IPS-NIHi11 (cell line): ENCODE measurements around the gene SUPT20HL1.
A peak's percentile ranks its signal among the peaks of the same experiment; 100 is the strongest.
"Not testable (repeated sequence)": the region's sequence is repeated elsewhere in the genome, so short reads cannot be mapped to it uniquely, and the experiment has no call there.

Source experiments
- DNase-seq: peaks from one replicate; pipeline ENCODE4 v3.0.0; 2012; ENCODE audit warnings: mixed read lengths, low spot score

The SUPT20HL1 gene

DNA sequence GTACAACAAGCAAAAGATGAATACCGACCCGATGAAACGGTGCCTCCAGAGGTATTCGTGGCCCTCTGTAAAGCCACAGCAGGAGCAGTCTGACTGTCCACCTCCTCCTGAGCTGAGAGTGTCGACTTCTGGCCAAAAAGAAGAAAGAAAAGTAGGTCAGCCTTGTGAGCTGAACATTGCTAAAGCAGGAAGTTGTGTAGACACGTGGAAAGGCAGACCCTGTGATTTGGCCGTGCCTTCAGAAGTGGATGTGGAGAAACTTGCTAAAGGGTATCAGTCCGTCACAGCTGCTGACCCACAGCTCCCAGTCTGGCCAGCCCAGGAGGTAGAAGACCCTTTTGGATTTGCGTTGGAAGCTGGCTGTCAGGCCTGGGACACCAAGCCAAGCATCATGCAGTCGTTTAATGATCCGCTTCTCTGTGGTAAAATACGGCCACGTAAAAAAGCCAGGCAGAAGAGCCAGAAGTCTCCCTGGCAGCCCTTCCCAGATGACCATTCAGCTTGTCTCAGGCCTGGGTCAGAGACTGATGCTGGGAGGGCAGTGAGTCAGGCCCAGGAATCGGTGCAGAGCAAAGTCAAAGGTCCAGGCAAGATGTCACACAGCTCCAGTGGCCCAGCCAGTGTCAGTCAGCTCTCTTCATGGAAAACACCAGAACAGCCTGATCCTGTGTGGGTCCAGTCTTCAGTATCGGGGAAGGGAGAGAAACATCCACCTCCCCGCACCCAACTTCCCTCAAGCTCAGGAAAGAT is 3.2 kb downstream of the SUPT20HL1 start:
- not testable (repeated sequence) for DNase-seq

DNA sequence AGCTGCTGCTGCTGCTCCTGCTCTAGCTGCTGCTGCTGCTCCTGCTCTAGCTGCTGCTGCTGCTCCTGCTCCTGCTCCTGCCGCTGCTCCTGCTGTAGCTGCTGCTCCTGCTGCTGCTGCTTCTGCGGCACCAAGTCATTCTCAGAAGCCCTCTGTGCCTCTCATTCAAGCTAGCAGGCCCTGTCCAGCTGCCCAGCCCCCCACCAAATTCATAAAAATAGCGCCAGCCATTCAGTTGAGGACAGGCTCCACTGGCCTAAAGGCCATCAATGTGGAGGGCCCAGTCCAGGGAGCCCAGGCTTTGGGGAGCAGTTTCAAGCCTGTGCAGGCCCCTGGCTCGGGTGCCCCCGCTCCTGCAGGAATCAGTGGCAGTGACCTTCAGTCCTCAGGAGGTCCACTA is 3.9 kb downstream of the SUPT20HL1 start:
- no peak for DNase-seq

- DNase-seq, result no peak
These were observed 4.6 kb downstream of the SUPT20HL1 start for GRCh38 chrX:24364851-24365538.

- DNase-seq, result not testable (repeated sequence)
These were observed 6.4 kb downstream of the SUPT20HL1 start for GRCh38 chrX:24366762-24367400.

DNA sequence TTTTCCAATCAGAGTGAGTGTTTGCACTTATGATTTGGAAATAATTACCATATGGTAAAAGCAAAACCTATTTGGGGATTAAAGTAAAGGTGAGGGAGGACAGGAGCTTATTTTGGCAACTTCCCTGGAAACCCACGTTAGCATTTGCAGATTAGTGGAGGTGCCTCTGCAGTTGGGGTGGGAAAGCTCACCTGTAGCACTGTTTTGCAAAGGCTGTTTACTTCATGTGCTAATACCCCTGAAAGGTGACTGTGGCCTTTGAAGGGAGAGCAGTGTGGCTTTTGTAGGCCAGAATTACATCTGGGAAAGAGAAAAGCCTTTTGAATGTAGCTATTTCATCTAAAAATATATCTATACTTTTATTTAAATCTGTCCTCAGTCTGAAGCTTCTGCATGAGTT is 9.4 kb downstream of the SUPT20HL1 start:
- DNase-seq, result no peak

DNA sequence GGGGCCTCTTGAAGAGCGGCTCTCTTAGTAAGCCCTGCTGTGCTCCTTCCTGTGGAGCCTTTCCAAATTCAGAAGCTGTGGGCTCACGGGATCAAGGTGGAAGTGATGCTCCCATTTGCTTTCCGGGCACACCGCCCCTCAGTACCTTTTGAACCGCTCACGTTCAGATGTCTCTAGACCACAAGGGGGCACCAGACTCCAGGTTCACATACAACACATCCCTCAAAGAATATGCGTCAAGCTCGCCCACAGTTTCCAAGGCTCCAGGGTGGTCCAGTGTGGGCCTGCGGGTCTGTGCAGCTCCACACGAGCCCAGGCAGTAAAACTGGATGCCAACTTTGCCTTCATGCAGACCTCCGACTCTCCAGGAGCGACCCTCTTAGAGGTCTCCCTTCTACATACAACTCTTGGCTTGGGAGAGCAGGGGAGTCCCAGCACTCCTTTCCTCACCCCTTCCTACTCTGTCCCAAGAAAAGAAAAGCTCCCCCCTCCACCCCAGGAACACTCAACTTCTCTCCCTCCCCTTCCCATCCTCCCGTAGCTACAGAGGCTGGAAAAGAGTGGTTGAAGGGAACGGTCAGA is 11.0 kb downstream of the SUPT20HL1 start:
- peak; percentile 38 for DNase-seq

- DNase-seq, result no peak
These were observed 11.8 kb downstream of the SUPT20HL1 start for GRCh38 chrX:24372021-24372763.

DNA sequence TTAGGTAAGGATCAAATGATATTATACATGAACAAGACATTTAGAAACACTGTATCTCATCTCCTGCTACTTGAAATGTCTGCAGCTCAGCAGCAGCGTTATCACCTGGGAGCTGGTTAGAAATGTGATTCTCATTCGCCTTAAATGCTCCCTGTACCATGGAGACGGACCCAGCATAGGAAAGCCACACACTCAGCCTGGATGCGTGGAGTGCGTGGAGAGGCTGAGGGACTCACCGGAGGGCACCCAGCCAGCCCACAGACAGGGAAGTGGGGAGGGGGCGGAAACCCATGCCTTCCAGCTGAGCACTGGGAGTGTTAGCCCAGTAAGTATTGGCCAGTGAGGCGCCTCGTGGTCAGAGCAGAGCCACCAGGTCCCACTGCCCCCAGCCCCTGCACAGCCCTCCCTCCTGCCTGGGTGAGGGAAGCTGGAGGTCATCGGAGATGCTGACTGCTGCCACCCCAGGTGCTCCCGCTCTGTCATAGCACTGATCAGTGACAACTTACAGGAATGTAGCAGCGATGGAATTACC is 15.2 kb downstream of the SUPT20HL1 start:
- DNase-seq, result no peak

DNA sequence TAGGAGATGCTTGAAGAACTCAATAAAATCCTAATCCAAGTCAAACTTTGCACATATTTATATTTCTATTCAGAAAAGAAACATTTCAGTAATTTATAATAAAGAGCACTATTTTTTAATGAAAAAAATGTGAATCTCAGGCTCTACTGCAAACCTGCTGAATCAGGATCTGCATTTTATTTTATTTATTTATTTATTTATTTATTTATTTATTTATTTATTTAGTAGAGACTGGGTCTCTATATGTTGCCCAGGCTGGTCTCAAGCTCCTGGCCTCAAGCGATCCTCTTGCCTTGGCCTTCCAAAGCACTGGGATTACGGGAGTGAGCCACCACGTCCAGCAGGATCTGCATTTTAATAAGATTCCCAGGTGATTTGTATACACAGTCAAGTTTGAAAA is 16.0 kb downstream of the SUPT20HL1 start:
- DNase-seq, result no peak

DNA sequence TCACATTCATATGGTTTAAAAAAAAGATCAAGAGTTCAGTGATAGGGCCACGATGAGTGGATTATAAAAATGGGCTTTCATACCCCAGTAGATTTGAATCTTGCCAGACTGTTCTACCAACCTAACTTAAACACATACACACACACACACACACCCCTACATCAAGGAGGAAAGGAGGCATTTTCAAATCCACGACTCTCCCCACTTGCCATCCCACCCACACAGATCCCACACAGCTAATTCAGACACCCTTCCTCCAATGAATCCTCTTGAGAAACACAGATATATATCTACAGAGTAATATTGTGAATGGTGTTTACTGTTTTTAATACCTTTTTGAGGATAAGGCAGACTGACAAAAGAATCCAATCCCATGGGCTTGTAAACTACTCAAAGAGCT is 16.8 kb downstream of the SUPT20HL1 start:
- no peak for DNase-seq

DNA sequence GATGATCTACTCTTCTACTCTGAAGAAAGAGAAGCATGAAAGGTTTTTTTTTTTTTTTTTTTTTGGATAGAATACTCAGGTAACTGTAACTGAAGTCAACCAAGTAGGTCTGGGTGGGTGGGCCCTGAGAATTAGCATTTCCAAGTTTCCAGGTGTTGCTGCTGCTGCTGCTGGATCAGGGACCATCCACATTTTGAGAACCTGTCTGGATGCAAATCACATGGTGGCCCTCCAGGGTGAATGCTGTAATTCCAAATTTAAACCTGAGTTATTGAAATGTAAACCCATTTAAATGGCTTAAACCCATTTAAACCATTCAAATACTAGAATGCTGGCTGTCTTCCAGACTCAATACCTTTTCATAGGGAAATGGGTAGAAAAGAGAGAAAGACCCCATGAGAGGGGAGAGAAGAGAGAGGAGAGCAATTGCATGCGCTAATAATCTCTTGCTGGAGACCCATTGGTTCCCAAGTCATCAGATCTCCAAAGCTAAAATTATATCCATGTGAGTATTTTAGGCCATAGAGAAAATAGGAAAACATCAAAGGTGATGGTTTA is 17.6 kb downstream of the SUPT20HL1 start:
- no peak for DNase-seq

DNA sequence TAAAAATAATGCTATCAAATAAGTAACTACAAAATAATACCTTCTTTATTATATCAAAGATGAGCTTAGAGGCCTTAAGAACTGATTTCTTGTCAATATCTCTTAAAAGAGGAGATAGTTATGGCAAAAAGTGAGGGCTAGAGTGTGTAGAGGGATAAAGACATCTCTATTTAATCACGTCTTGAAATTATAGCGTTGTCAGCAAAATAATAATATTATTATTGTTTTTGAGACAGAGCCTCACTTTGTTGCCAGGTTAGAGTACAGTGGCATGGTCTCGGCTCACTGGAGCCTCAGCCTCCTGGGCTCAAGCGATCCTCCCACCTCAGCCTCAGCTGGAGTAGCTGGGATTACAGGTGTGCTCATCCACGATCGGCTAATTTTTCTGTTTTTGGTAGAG is 18.3 kb downstream of the SUPT20HL1 start:
- no peak for DNase-seq

DNA sequence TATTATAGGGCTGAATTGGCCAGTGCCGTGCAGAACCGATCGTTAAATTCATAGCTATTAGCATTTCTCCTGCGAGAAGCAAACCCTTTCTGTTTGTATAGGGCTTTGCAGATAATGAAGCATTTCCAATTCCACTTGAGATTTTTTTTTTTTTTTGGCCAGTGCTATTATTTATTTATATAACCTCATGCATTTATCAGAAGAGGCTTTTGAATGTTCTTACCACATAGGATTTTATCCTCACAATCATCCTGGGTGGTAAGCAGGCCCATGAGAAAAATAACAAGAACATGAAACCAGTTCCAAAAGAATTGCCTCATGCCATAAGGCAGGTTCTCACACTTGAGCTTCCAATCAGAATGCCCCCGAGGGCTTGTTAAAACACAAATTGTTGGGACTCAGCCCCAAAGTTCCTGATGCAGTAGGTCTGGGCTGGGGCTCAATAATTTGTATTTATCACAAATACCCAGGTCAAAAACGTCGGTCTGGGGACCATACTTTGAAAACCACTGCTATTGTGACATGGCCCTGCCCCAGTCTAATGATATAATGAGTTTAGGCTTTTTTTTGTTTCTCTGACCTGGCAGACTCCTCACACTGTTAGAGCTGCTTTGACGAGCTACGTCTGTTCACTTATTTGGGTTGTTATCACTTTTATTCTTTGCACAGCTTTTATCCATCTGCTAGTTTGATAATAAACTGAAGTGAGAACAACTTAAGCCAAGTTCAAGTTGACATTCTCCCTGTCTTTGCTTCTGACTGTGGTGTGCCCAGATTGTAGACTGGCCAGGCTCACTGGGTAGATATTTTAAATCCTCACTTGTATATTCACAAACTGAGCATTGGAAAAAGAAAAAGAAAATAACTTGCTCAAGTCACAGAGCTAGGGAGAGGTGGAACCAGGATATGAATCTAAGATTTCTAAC is 20.1 kb downstream of the SUPT20HL1 start:
- no peak for DNase-seq

- not testable (repeated sequence) for DNase-seq
These were observed 21.9 kb downstream of the SUPT20HL1 start for GRCh38 chrX:24382315-24382714.

DNA sequence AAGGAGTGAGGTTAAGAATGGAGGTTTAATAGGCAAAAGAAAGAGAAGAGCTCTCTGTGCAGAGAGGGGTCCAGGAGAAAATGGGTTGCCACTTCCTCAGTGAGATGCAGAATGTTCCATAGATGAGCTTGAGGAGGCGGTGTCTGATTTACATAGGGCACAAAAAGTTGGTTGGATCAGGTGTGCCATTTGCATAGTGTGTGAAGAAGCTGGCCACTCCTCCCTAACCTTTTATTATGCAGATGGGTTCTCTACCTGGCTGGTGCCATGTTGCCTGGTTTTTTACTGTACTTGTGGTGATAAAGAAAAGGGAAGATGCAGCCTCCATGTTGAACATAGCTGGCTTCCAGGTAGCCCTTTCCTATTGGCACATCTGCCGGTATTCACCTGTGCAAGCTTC is 27.3 kb downstream of the SUPT20HL1 start:
- no peak for DNase-seq

DNA sequence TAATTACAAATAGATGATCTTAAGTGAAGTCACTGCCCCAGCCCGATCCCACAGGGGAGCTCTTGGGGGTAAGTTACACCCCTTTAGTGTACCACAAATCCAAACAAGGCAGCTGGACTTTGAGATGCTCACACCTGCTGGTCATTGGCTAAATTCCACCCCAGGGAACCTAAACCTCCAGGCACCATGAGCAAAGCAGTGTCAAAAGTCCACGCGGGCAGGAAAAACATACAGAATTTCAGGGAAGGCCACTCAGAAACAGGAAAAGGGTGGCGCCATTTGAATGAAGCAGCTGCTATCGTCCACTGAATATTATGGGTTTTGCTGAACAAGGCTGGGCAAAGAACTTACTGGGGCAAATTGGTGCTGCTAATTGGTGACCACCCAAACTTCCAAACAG is 30.9 kb downstream of the SUPT20HL1 start:
- DNase-seq, result no peak

- no peak for DNase-seq
These were observed 31.4 kb downstream of the SUPT20HL1 start for GRCh38 chrX:24391843-24392242.

GRCh38 chrX:24392709-24393108 is 32.3 kb downstream of the SUPT20HL1 start:
- DNase-seq, result no peak

GRCh38 chrX:24395775-24396174 is 35.3 kb downstream of the SUPT20HL1 start:
- DNase-seq, result peak; percentile 43

- no peak for DNase-seq
These were observed 35.9 kb downstream of the SUPT20HL1 start for GRCh38 chrX:24396236-24396930.
